ENCODE data around the gene JUN. TPM values are rescaled to one million over a fixed set of nuclear protein-coding genes. Genes with fewer than 3 reads are reported as not detected.

Gene JUN
- total RNA-seq (51.0 TPM), polyA plus RNA-seq (74.3 TPM)
- long read RNA-seq, donor 1, transcript JUN-201 (1 exons, 3,540 nt), result major isoform, 10 of 10 reads
- long read RNA-seq, donor 1, partial matches to known transcripts, result 0 of 10 reads
- long read RNA-seq, donor 1, other reads (novel, unspliced or antisense), result 0 of 10 reads
- long read RNA-seq, donor 2, transcript JUN-201 (1 exons, 3,540 nt), result major isoform, 207 of 207 reads
- long read RNA-seq, donor 2, partial matches to known transcripts, result 0 of 207 reads
- long read RNA-seq, donor 2, other reads (novel, unspliced or antisense), result 0 of 207 reads
- long read RNA-seq, donor 3, transcript JUN-201 (1 exons, 3,540 nt), result major isoform, 222 of 222 reads
- long read RNA-seq, donor 3, partial matches to known transcripts, result 0 of 222 reads
- long read RNA-seq, donor 3, other reads (novel, unspliced or antisense), result 0 of 222 reads
- long read RNA-seq, donor 4, transcript JUN-201 (1 exons, 3,540 nt), result major isoform, 113 of 113 reads
- long read RNA-seq, donor 4, partial matches to known transcripts, result 0 of 113 reads
- long read RNA-seq, donor 4, other reads (novel, unspliced or antisense), result 0 of 113 reads
- long read RNA-seq, donor 5, transcript JUN-201 (1 exons, 3,540 nt), result major isoform, 372 of 372 reads
- long read RNA-seq, donor 5, partial matches to known transcripts, result 0 of 372 reads
- long read RNA-seq, donor 5, other reads (novel, unspliced or antisense), result 0 of 372 reads
- long read RNA-seq, donor 6, transcript JUN-201 (1 exons, 3,540 nt), result major isoform, 285 of 285 reads
- long read RNA-seq, donor 6, partial matches to known transcripts, result 0 of 285 reads
- long read RNA-seq, donor 6, other reads (novel, unspliced or antisense), result 0 of 285 reads
- long read RNA-seq, donor 7, transcript JUN-201 (1 exons, 3,540 nt), result major isoform, 211 of 211 reads
- long read RNA-seq, donor 7, partial matches to known transcripts, result 0 of 211 reads
- long read RNA-seq, donor 7, other reads (novel, unspliced or antisense), result 0 of 211 reads
- long read RNA-seq, donor 8, transcript JUN-201 (1 exons, 3,540 nt), result major isoform, 96 of 96 reads
- long read RNA-seq, donor 8, partial matches to known transcripts, result 0 of 96 reads
- long read RNA-seq, donor 8, other reads (novel, unspliced or antisense), result 0 of 96 reads
- long read RNA-seq, donor 9, transcript JUN-201 (1 exons, 3,540 nt), result major isoform, 90 of 90 reads
- long read RNA-seq, donor 9, partial matches to known transcripts, result 0 of 90 reads
- long read RNA-seq, donor 9, other reads (novel, unspliced or antisense), result 0 of 90 reads
- long read RNA-seq, donor 10, transcript JUN-201 (1 exons, 3,540 nt), result major isoform, 193 of 193 reads
- long read RNA-seq, donor 10, partial matches to known transcripts, result 0 of 193 reads
- long read RNA-seq, donor 10, other reads (novel, unspliced or antisense), result 0 of 193 reads

GRCh38 chr1:58783993-58784757 lies at the start of gene JUN:
TSS of gene JUN (minus strand) at chr1:58784047. CDS start at chr1:58783070, 977 bp downstream.
- peak; percentile 98 to 100 (median 99) for DNase-seq (ENCODE audit: low read depth in 6 of 9, low spot score in 9 of 9)
- Histone ChIP-seq H3K36me3 (ENCODE audit: control insufficient read depth in 2 of 2, insufficient read depth in 2 of 2, low read length in 1 of 2) (no peaks in the 10 kb centered on the region), H3K9me3 (ENCODE audit: control insufficient read depth in 2 of 2, insufficient read depth in 1 of 2, low read length in 1 of 2) (no peaks in the 10 kb centered on the region), H3K27me3 (ENCODE audit: control insufficient read depth in 2 of 2, insufficient read depth in 1 of 2, low read length in 1 of 2) (peaks cover 0 to 45% of the 10 kb centered on the region in 2 donors), H3K4me3 (ENCODE audit: low read length in 2 of 2) (peak within 1 kb of the TSS; percentile 69 to 85), H3K4me1 (ENCODE audit: control insufficient read depth in 2 of 2, insufficient read depth in 2 of 2, low read length in 2 of 2) (peaks cover 11 to 32% of the 10 kb centered on the region in 2 donors), H3K27ac (ENCODE audit: low read depth in 1 of 2, low read length in 1 of 2) (peak within 1 kb of the TSS; percentile 98 to 100)
- WGBS, result under 1% methylated on average over 57 of the region's 57 CpGs

GRCh38 chr1:58833166-58833565 lies 49.3 kb upstream of the JUN start:
- Histone ChIP-seq H3K27ac (ENCODE audit: low read depth in 1 of 2, low read length in 1 of 2) (no peak overlapping the region), H3K4me1 (ENCODE audit: control insufficient read depth in 2 of 2, insufficient read depth in 2 of 2, low read length in 2 of 2) (no peaks in the 10 kb centered on the region), H3K9me3 (ENCODE audit: control insufficient read depth in 2 of 2, insufficient read depth in 1 of 2, low read length in 1 of 2) (no peaks in the 10 kb centered on the region), H3K4me3 (ENCODE audit: low read length in 2 of 2) (no peak overlapping the region), H3K36me3 (ENCODE audit: control insufficient read depth in 2 of 2, insufficient read depth in 2 of 2, low read length in 1 of 2) (no peaks in the 10 kb centered on the region), H3K27me3 (ENCODE audit: control insufficient read depth in 2 of 2, insufficient read depth in 1 of 2, low read length in 1 of 2) (no peaks in the 10 kb centered on the region)
- no peak for DNase-seq (ENCODE audit: low read depth in 6 of 9, low spot score in 9 of 9)
- 94% methylated on average over 1 of the region's 1 CpG for WGBS

- H3K36me3 ChIP-seq (ENCODE audit: control insufficient read depth in 2 of 2, insufficient read depth in 2 of 2, low read length in 1 of 2), result no peaks in the 10 kb centered on the region
- no peak overlapping the region for H3K4me3 ChIP-seq (ENCODE audit: low read length in 2 of 2)
- H3K9me3 ChIP-seq (ENCODE audit: control insufficient read depth in 2 of 2, insufficient read depth in 1 of 2, low read length in 1 of 2), result no peaks in the 10 kb centered on the region
- no peaks in the 10 kb centered on the region for H3K27me3 ChIP-seq (ENCODE audit: control insufficient read depth in 2 of 2, insufficient read depth in 1 of 2, low read length in 1 of 2)
- 86% methylated on average over 1 of the region's 1 CpG for WGBS
- H3K4me1 ChIP-seq (ENCODE audit: control insufficient read depth in 2 of 2, insufficient read depth in 2 of 2, low read length in 2 of 2), result no peaks in the 10 kb centered on the region
- no peak overlapping the region for H3K27ac ChIP-seq (ENCODE audit: low read depth in 1 of 2, low read length in 1 of 2)
- DNase-seq (ENCODE audit: low read depth in 6 of 9, low spot score in 9 of 9), result no peak
Measured at GRCh38 chr1:58830291-58830690, 46.4 kb upstream of the JUN start.

- Histone ChIP-seq H3K4me3 (ENCODE audit: low read length in 2 of 2) (no peak overlapping the region), H3K27ac (ENCODE audit: low read depth in 1 of 2, low read length in 1 of 2) (no peak overlapping the region), H3K27me3 (ENCODE audit: control insufficient read depth in 2 of 2, insufficient read depth in 1 of 2, low read length in 1 of 2) (no peaks in the 10 kb centered on the region), H3K4me1 (ENCODE audit: control insufficient read depth in 2 of 2, insufficient read depth in 2 of 2, low read length in 2 of 2) (no peaks in the 10 kb centered on the region), H3K36me3 (ENCODE audit: control insufficient read depth in 2 of 2, insufficient read depth in 2 of 2, low read length in 1 of 2) (no peaks in the 10 kb centered on the region), H3K9me3 (ENCODE audit: control insufficient read depth in 2 of 2, insufficient read depth in 1 of 2, low read length in 1 of 2) (no peaks in the 10 kb centered on the region)
- DNase-seq (ENCODE audit: low read depth in 6 of 9, low spot score in 9 of 9), result no peak
- 92% methylated on average over 1 of the region's 1 CpG for WGBS
Measured at GRCh38 chr1:58829866-58830265, 46.0 kb upstream of the JUN start.

- H3K9me3 ChIP-seq (ENCODE audit: control insufficient read depth in 2 of 2, insufficient read depth in 1 of 2, low read length in 1 of 2), result no peaks in the 10 kb centered on the region
- H3K4me3 ChIP-seq (ENCODE audit: low read length in 2 of 2), result no peak overlapping the region
- DNase-seq (ENCODE audit: low read depth in 6 of 9, low spot score in 9 of 9), result no peak
- no peaks in the 10 kb centered on the region for H3K27me3 ChIP-seq (ENCODE audit: control insufficient read depth in 2 of 2, insufficient read depth in 1 of 2, low read length in 1 of 2)
- H3K36me3 ChIP-seq (ENCODE audit: control insufficient read depth in 2 of 2, insufficient read depth in 2 of 2, low read length in 1 of 2), result no peaks in the 10 kb centered on the region
- no peak overlapping the region for H3K27ac ChIP-seq (ENCODE audit: low read depth in 1 of 2, low read length in 1 of 2)
- H3K4me1 ChIP-seq (ENCODE audit: control insufficient read depth in 2 of 2, insufficient read depth in 2 of 2, low read length in 2 of 2), result no peaks in the 10 kb centered on the region
Measured at GRCh38 chr1:58827298-58827697, 43.5 kb upstream of the JUN start.

- H3K4me3 ChIP-seq (ENCODE audit: low read length in 2 of 2), result no peak overlapping the region
- H3K9me3 ChIP-seq (ENCODE audit: control insufficient read depth in 2 of 2, insufficient read depth in 1 of 2, low read length in 1 of 2), result no peaks in the 10 kb centered on the region
- WGBS, result 76% methylated on average over 5 of the region's 5 CpGs
- H3K27me3 ChIP-seq (ENCODE audit: control insufficient read depth in 2 of 2, insufficient read depth in 1 of 2, low read length in 1 of 2), result no peaks in the 10 kb centered on the region
- H3K27ac ChIP-seq (ENCODE audit: low read depth in 1 of 2, low read length in 1 of 2), result no peak overlapping the region
- no peaks in the 10 kb centered on the region for H3K4me1 ChIP-seq (ENCODE audit: control insufficient read depth in 2 of 2, insufficient read depth in 2 of 2, low read length in 2 of 2)
- no peaks in the 10 kb centered on the region for H3K36me3 ChIP-seq (ENCODE audit: control insufficient read depth in 2 of 2, insufficient read depth in 2 of 2, low read length in 1 of 2)
- DNase-seq (ENCODE audit: low read depth in 6 of 9, low spot score in 9 of 9), result no peak
Measured at GRCh38 chr1:58824753-58825389, 41.0 kb upstream of the JUN start.

GRCh38 chr1:58823481-58824010 lies 39.7 kb upstream of the JUN start:
- 93% methylated on average over 4 of the region's 4 CpGs for WGBS
- no peak for DNase-seq (ENCODE audit: low read depth in 6 of 9, low spot score in 9 of 9)
- Histone ChIP-seq H3K36me3 (ENCODE audit: control insufficient read depth in 2 of 2, insufficient read depth in 2 of 2, low read length in 1 of 2) (no peaks in the 10 kb centered on the region), H3K27me3 (ENCODE audit: control insufficient read depth in 2 of 2, insufficient read depth in 1 of 2, low read length in 1 of 2) (no peaks in the 10 kb centered on the region), H3K27ac (ENCODE audit: low read depth in 1 of 2, low read length in 1 of 2) (no peak overlapping the region), H3K4me1 (ENCODE audit: control insufficient read depth in 2 of 2, insufficient read depth in 2 of 2, low read length in 2 of 2) (no peaks in the 10 kb centered on the region), H3K9me3 (ENCODE audit: control insufficient read depth in 2 of 2, insufficient read depth in 1 of 2, low read length in 1 of 2) (no peaks in the 10 kb centered on the region), H3K4me3 (ENCODE audit: low read length in 2 of 2) (no peak overlapping the region)

GRCh38 chr1:58821309-58821708 lies 37.5 kb upstream of the JUN start:
- no peak overlapping the region for H3K4me3 ChIP-seq (ENCODE audit: low read length in 2 of 2)
- no peak for DNase-seq (ENCODE audit: low read depth in 6 of 9, low spot score in 9 of 9)
- H3K9me3 ChIP-seq (ENCODE audit: control insufficient read depth in 2 of 2, insufficient read depth in 1 of 2, low read length in 1 of 2), result no peaks in the 10 kb centered on the region
- H3K36me3 ChIP-seq (ENCODE audit: control insufficient read depth in 2 of 2, insufficient read depth in 2 of 2, low read length in 1 of 2), result no peaks in the 10 kb centered on the region
- WGBS, result 94% methylated on average over 4 of the region's 4 CpGs
- H3K27me3 ChIP-seq (ENCODE audit: control insufficient read depth in 2 of 2, insufficient read depth in 1 of 2, low read length in 1 of 2), result no peaks in the 10 kb centered on the region
- H3K27ac ChIP-seq (ENCODE audit: low read depth in 1 of 2, low read length in 1 of 2), result no peak overlapping the region
- H3K4me1 ChIP-seq (ENCODE audit: control insufficient read depth in 2 of 2, insufficient read depth in 2 of 2, low read length in 2 of 2), result peaks cover 4% of the 10 kb centered on the region in 2 donors

Data from thymus (tissue), 14 donors.